PFSK-1 (cell line): ENCODE data around the gene POLE.

Source experiments
- POLR2AphosphoS5 ChIP-seq: IDR thresholded peaks from 2 replicates; pipeline ENCODE4 v1.6.1; 2012; ENCODE audit warnings: low read depth, mild to moderate bottlenecking, control low read depth, low read length, moderate library complexity
- REST ChIP-seq, 2 experiments: IDR thresholded peaks; 2 replicates each; pipeline versions ENCODE4 v1.6.1 to v1.8.0; 2011 to 2012; ENCODE audit warnings: low read depth in 2 of 2, low read length in 2 of 2, control low read depth in 1 of 2, inconsistent platforms in 1 of 2, mild to moderate bottlenecking in 1 of 2, moderate library complexity in 1 of 2; ENCODE audit not compliant: insufficient read depth in 1 of 2
- TAF1 ChIP-seq: IDR thresholded peaks from 2 replicates; pipeline ENCODE4 v1.6.1; 2012; ENCODE audit warnings: low read length, control low read depth, borderline replicate concordance; ENCODE audit not compliant: insufficient read depth

- TF ChIP-seq POLR2AphosphoS5 (peak; percentile 67; the same call in 1 of the 2 replicates), REST (IDR thresholded peaks at IDR 0.05; ENCODE audit: insufficient read depth in 1 of 2, low read depth in 2 of 2, low read length in 2 of 2) (no peak), TAF1 (no peak)
These were observed 66.8 kb downstream of the POLE start for GRCh38 chr12:132620113-132620898.
